Ascending aorta (tissue), 2 donors: ENCODE data around the gene FBXO36. TPM values are rescaled to one million over a fixed set of nuclear protein-coding genes. Genes with fewer than 3 reads are reported as not detected.

Experiments used
- DNase-seq, 2 donors: peaks; one replicate each; pipeline ENCODE4 v3.0.0-alpha.2; 2019; ENCODE audit warnings: low spot score in 2 of 2
- H3K27ac ChIP-seq, 2 donors: fragments of 200-600 bp; sonication (generic); one replicate each; pipeline ENCODE4 v1.5.1; 2016 to 2017; ENCODE audit warnings: mild to moderate bottlenecking in 1 of 2
- H3K27me3 ChIP-seq: fragments of 200-600 bp; sonication (generic); one replicate; pipeline ENCODE4 v1.5.1; 2017
- H3K36me3 ChIP-seq, 2 donors: fragments of 200-600 bp; sonication (generic); one replicate each; pipeline ENCODE4 v1.5.1; 2016
- H3K4me1 ChIP-seq, 2 donors: fragments of 200-600 bp; sonication (generic); one replicate each; pipeline ENCODE4 v1.5.1; 2016 to 2017; ENCODE audit warnings: mild to moderate bottlenecking in 1 of 2
- H3K4me3 ChIP-seq, 2 donors: fragments of 200-600 bp; sonication (generic); one replicate each; pipeline ENCODE4 v1.5.1; 2016 to 2017; ENCODE audit warnings: mild to moderate bottlenecking in 1 of 2
- H3K9me3 ChIP-seq, 2 donors: fragments of 200-600 bp; sonication (generic); one replicate each; pipeline ENCODE4 v1.5.1; 2016
- intact Hi-C: fragments of 100-400 bp; cut with DNase I; formaldehyde crosslinking; loops from one replicate; pipeline ENCODE4 v1.15.1; 2023
- total RNA-seq: library from RNA; depleted of rRNA; stranded (reverse); fragments of >200 nt; gene quantifications from one replicate; pipeline ENCODE4 v1.1.0, GENCODE V29; 2016
- TF ChIP-seq, protein P1 (sequence below), 3 experiments: fragments of 200-600 bp in 2 of 3; fragments of 450-650 bp in 1 of 3; sonication (generic) in 2 of 3; IDR thresholded peaks; one replicate each; pipeline ENCODE4 v1.5.1; 2016 to 2019; ENCODE audit warnings: antibody characterized with exemption in 3 of 3, mild to moderate bottlenecking in 1 of 3, moderate library complexity in 1 of 3

FBXO36 gene
- total RNA-seq, 1 donor from 2014 or later = 1.6 TPM

DNA sequence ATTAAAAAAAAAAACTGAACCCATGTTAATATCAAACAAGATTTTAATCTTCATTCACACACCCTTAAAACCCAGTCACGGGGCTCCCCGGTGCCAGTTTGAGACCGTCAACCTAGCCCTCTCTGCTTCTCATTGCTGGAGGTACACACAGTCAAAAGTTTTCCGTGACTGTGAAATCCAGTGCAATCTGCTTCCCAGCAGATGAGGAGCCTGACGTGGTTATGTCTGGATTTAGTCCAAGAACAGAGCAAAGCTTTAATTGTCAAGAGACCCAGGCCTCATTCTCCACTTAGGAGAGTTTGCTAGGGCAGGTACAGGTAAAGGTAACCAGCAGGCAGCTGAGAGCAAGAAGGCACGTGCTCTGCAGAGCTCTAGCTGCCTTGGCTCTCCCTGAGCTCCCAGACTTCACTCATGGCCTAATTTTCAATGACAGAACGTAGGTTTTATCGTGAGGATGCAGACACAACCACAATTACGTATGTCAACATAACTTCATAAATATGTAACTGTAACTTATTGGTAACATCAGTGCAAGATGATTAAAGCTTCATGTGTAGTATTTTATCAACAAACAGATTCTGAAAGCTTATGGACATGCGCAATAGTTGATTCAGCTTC, 90.1 kb downstream of the FBXO36 start:
- H3K27ac ChIP-seq = no peak overlapping the region
- H3K4me1 ChIP-seq = no peaks in the 10 kb centered on the region
- no peaks in the 10 kb centered on the region for H3K9me3 ChIP-seq
- no peak overlapping the region for H3K4me3 ChIP-seq
- H3K27me3 ChIP-seq = no peaks in the 10 kb centered on the region
- DNase-seq = no peak
- intact Hi-C loops = no loop called here
- TF ChIP-seq, protein P1, sequence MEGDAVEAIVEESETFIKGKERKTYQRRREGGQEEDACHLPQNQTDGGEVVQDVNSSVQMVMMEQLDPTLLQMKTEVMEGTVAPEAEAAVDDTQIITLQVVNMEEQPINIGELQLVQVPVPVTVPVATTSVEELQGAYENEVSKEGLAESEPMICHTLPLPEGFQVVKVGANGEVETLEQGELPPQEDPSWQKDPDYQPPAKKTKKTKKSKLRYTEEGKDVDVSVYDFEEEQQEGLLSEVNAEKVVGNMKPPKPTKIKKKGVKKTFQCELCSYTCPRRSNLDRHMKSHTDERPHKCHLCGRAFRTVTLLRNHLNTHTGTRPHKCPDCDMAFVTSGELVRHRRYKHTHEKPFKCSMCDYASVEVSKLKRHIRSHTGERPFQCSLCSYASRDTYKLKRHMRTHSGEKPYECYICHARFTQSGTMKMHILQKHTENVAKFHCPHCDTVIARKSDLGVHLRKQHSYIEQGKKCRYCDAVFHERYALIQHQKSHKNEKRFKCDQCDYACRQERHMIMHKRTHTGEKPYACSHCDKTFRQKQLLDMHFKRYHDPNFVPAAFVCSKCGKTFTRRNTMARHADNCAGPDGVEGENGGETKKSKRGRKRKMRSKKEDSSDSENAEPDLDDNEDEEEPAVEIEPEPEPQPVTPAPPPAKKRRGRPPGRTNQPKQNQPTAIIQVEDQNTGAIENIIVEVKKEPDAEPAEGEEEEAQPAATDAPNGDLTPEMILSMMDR (IDR thresholded peaks at IDR 0.05) = no peak
- H3K36me3 ChIP-seq = no peaks in the 10 kb centered on the region

DNA sequence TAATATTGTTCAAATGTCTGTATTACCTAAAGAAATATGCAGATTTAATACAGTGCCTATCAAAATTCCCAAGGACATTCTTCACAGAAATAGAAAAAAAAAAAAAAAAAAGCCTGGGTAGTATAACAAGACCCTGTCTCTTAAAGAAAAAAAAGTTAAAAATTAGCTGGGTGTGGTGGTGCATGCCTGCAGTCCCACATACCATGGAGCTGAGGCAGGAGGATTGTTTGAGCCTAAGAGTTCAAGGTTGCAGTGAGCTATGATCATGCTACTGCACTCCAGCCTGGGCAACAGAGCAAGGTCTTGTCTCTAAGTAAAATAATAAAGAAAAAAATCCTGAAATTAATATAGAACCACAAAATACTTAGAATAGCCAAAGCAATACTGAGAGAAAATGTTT, 94.5 kb downstream of the FBXO36 start:
- Histone ChIP-seq H3K27me3 (no peaks in the 10 kb centered on the region), H3K4me1 (no peaks in the 10 kb centered on the region), H3K4me3 (no peak overlapping the region), H3K36me3 (no peaks in the 10 kb centered on the region), H3K9me3 (no peaks in the 10 kb centered on the region), H3K27ac (no peak overlapping the region)
- DNase-seq = no peak
- intact Hi-C loops = no loop called here
- TF ChIP-seq, protein P1 (IDR thresholded peaks at IDR 0.05) = no peak

DNA sequence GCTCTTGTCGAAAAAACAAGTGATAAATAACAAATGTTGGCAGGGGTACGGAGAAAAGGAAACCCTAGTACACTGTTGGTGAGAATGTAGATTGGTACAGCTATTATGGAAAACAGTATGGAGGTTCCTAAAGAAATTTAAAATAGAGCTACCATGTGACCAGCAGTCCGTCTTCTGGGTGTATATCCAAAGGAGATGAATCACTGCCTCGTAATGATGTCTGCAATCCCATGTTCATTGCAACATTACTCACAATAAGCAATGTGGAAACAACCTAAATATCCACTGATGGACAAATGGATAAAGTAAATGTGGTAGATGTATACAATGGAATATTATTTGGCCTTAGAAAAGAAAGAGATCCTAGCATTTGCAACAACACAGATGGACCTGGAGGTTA, 95.8 kb downstream of the FBXO36 start:
- H3K27me3 ChIP-seq = no peaks in the 10 kb centered on the region
- intact Hi-C loops = no loop called here
- H3K27ac ChIP-seq = no peak overlapping the region
- TF ChIP-seq, protein P1 (IDR thresholded peaks at IDR 0.05) = no peak
- no peaks in the 10 kb centered on the region for H3K9me3 ChIP-seq
- DNase-seq = no peak
- H3K4me3 ChIP-seq = no peak overlapping the region
- H3K36me3 ChIP-seq = no peaks in the 10 kb centered on the region
- H3K4me1 ChIP-seq = no peaks in the 10 kb centered on the region

DNA sequence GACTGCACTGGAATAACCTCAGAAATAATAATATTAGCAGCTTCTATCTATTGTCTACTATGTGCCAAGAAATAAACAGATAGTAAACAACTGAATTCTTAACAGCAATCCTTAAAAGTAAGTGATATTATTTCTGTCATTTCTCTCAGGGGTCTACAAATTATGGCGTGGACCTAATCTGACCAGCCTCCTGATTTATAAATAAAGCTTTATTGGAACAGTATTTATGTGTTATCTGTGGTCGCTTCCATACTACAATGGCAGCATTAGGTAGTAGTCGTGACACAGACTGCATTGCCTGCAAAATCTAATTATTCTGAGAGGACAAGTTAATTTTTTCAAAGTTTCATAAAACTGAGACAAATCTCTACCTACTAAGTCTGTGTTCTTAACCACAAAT, 97.4 kb downstream of the FBXO36 start:
- no peaks in the 10 kb centered on the region for H3K36me3 ChIP-seq
- H3K27me3 ChIP-seq = no peaks in the 10 kb centered on the region
- no peak overlapping the region for H3K4me3 ChIP-seq
- H3K27ac ChIP-seq = no peak overlapping the region
- H3K4me1 ChIP-seq = no peaks in the 10 kb centered on the region
- TF ChIP-seq, protein P1 (IDR thresholded peaks at IDR 0.05) = no peak
- DNase-seq = no peak
- intact Hi-C loops = no loop called here
- H3K9me3 ChIP-seq = no peaks in the 10 kb centered on the region

DNA sequence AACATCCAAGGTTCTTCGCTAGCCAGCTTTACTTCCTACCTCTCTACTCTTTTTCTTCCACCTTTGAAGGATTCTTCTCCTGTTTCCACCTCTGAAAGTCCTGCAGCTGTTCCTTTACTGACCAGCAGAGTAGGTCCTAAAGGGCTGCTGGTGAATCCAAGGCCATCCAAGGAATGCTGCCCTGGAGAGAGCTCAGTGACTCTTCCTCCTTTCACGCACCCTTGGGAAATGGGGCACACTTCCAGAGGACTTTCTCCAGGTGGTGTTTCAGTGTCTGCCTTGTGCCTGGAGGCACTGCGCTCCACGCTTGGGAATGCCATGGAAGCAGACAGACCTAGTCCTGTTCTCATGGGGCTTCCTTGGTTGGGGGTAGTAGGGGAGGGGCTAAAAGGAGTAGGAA, 101.0 kb downstream of the FBXO36 start:
- Histone ChIP-seq H3K27me3 (no peaks in the 10 kb centered on the region), H3K9me3 (no peaks in the 10 kb centered on the region), H3K36me3 (no peaks in the 10 kb centered on the region), H3K4me1 (no peaks in the 10 kb centered on the region), H3K4me3 (no peak overlapping the region), H3K27ac (no peak overlapping the region)
- no peak for DNase-seq
- TF ChIP-seq, protein P1 (IDR thresholded peaks at IDR 0.05) = no peak
- intact Hi-C loops = no loop called here

DNA sequence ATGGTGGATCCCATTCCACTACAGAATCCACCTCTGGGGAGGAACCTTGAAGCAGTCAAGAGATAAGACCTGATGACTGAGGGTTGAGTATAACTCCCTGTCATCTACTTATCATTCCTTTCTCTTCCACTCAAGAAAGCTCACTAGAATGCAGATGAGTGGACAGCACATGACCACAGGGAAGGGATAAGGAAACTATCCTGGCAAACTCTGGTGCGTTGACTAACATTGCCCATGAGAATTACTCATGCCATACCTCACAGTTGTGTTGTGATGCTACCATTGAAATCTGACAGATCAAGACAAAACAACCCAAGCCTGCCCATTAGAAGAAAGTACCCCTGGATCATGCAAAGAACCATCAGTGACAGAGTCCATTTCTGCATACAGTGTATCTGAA, 119.9 kb downstream of the FBXO36 start:
- intact Hi-C loops = no loop called here
- TF ChIP-seq, protein P1 (IDR thresholded peaks at IDR 0.05) = no peak
- no peaks in the 10 kb centered on the region for H3K9me3 ChIP-seq
- peaks cover 0 to 10% of the 10 kb centered on the region in 2 donors for H3K36me3 ChIP-seq
- no peaks in the 10 kb centered on the region for H3K27me3 ChIP-seq
- no peak overlapping the region for H3K27ac ChIP-seq
- no peak overlapping the region for H3K4me3 ChIP-seq
- no peak for DNase-seq
- no peaks in the 10 kb centered on the region for H3K4me1 ChIP-seq
